ENCODE results near the gene CST3.
"Not testable (repeated sequence)": the region's sequence is repeated elsewhere in the genome, so short reads cannot be mapped to it uniquely, and the experiment has no call there.

CST3 gene, protein sequence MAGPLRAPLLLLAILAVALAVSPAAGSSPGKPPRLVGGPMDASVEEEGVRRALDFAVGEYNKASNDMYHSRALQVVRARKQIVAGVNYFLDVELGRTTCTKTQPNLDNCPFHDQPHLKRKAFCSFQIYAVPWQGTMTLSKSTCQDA

DNA sequence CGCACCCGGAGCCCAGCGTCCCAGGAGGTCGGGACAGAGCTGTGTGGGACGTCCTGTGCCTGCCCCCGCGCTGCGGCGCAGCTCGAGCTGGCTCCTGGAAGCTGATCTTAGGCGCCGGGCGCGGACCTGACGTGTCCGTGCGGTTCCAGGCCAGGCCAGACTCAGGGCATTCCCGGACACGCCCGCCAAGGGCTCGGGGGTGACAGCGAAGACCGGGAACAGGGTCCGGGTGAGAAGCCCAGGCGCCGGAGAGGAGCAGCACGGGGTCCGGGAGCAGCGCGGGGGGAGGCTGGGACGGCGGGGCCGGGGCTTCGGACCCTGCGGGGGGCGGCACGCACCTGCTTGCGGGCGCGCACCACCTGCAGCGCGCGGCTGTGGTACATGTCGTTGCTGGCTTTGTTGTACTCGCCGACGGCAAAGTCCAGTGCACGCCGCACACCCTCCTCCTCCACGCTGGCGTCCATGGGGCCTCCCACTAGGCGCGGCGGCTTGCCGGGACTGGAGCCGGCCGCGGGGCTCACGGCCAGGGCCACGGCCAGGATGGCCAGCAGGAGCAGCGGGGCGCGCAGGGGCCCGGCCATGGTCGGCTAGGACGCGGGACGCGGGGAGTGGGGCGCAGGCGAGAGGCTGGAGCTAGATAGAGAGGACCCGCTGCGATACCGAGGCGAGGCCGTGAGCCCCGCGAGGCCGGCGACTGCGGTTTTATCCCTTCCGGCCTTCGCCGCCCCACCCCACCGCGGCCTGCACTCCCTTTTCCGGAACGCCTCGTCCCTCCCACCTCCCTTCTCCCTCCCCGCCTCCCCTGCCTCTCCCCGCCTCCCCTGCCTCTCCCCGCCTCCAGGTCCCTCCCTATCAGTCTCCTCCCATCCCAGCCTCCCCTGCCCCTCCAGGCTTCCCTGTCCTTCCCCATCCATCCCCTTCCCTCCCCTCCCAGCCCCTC, at the start of gene CST3:
Gene CST3, minus strand, starts transcription at position 674 of the 940 bp plus-strand sequence. Its CDS starts 93 bp downstream, at position 581.
- no peak for DNase-seq

DNA sequence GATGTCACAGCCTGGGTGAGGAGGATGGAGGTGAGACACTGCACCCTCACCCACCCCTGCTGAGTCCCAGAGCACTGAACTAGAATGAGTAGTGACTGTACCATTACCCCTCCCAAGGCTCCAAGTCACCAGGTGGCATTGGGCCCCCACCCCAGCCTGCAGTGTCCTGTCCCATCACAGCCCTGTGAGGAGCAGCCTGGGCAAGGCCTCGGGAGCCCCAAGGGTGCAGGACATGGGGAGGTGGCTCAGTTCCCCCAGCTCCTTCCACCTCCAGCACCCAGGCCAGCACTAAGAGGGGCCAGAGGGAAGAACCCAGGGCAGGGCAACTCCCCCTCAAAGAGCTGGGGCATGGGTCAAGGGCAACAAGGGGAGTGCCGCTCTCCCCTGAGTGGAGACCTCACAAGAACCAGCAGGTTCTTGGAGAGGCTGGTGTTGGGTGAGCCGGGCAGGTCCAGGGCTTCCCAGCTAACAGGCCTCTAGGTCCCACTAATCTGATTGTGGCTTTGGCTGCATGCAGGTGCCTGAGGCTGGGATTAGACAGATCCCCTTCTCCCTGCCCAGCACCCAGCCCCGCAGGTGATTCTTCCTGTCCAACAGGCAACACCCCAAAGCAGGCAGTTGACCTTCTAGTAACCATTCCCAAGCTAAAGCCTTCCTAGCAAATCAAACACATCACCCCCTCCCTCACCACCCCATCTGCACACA, 48.4 kb upstream of the CST3 start:
- DNase-seq: no peak

DNA sequence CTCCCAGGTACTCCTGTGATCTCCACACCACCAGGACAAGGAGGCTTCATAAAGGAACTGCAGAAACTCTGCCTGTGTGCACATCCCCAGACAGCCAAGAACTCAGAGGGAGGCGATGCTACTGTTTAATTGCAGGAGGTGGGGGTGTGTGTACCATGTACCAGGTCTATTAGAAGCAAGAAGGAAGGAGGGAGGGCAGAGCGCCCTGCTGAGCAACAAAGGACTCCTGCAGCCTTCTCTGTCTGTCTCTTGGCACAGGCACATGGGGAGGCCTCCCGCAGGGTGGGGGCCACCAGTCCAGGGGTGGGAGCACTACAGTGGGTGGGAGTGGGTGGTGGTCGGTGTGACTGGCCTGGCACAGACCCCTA, 47.8 kb upstream of the CST3 start:
- not testable (repeated sequence) for DNase-seq

DNA sequence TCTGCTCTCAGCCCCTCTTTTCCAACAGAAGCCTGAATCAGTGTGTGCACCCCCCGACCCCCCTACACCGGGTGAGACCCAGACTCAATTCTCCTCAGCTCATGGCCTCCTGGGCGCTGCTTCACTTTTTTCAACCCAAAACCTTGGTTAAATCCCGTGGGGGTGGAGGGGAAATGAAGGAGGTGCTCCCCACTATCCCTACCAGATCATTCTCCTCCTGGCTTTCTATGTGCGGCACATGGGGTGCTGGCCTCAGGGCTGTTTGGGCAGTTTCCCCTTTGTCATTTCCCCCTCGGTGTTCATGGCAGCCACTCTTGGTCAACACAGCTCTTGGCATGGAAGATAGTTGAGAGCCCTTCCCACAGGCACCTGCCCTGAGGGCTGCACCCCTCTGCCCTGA, 46.5 kb upstream of the CST3 start:
- no peak for DNase-seq

DNA sequence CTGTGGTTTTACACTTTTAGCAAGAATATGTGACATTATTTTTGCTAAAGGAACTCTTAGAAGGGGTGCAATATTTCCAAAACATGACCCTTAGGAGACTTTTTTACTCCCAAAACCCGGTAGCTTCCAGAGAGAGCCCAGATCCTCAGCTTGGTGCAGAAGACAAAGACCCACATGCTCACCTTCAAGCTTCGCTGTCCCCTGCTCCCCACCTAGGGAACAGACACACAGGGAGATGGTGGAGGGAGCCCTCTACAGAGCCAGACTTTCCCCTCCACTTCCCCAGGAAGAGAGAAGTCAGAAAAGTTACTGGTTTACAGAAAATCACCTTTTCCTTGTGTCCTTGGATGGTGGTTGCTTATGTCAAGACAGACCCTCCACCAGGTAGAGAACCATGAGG, 46.1 kb upstream of the CST3 start:
- no peak for DNase-seq

DNA sequence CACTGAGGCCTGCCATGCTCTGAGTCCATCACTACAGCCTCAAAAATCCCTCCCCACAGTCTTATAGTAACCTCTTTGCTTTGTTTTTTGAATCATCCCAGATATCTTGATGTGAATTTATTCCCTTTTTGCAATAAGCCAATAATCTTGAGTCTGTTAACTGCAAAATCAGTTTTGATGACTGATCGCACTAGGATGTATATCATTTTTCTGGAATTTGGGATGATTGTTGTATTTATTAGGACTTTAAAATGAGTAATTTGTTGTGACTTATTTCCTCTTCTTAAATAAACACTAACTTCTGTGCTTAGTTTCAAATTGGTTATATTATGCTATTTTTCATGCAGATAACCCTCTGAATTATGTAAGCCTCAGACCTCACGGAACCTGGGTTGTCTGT, 45.5 kb upstream of the CST3 start:
- DNase-seq: no peak

DNA sequence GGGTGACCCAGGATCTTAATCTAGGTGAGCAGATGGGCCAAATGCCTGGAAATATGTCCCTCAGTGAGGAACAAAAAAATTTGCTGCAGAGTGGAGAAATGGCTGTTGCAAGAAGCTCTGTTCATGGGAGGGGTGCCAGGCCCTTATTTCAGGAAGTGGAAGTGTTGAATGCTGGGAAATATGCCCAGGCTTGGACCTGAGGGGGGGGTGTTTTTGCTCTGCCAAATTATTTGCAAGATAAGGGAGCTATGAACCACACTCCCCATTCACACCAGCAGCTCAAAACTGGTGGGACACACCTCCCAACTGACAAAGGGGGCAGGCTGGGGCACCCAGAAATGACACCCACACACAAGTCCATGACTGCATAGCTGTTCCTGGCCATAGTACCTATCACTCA, 42.4 kb upstream of the CST3 start:
- DNase-seq: no peak

DNA sequence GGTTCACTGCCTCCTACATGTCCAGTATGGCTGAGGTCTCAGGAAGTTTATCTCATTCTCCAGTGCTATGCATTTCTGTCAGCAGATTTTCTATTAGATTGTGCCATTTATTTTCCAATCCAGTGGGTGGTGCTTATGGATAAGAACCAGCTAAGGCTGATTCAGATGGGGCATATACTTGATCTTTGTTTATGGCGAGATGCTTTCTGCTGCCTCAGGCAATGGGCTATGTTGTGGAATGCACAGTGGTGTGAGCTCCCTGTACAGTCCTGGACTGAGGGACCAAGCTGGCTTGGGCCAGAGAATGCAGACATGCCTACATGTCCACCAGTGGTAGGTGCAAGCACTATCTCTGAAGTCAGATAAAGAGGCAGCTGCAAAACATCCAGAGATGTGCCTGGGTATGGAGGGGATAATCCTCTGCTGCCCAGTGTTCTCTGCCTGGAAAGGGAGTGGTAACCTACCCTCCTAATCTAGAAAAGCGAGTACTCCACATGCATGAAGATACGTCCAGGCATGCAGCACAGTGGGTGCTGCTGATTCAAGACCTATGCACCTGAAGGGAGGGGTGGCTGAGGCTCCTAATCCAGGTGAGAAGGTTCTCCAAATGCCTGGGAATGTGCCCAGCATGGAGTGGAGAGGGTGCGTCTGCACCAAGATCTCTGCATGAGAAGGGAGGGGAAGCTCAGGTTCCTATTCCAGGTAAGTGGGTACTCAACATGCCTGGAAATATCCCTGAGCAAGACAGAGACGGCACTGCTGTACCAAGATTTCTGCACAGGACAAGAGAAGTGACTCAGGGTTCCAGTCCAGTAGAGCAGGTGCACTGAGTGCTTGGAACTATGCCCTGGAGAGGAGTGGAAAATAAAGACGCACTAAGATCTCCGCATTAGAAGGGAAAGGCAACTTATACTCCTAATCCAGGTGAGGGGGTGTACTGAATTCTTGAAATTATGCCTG, 41.7 kb upstream of the CST3 start:
- no peak for DNase-seq

DNA sequence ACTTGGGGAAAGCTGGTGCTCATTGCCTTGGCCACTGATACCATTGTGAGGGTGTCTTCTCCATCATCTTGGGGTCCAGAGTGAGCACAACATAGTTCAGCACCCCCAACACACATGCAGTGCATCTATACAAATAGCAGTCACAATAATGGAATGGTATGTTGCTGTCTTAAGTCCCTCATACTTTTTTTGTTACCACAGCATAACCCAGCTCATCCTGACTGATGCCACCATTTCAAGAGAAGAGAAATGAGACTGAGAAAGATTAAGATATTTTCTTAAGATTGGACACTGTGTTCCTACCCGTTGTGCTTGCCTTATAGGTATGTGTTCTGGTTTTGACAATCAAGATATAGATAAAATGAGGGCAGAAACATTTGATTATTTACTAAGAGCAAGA, 35.5 kb upstream of the CST3 start:
- DNase-seq: no peak

DNA sequence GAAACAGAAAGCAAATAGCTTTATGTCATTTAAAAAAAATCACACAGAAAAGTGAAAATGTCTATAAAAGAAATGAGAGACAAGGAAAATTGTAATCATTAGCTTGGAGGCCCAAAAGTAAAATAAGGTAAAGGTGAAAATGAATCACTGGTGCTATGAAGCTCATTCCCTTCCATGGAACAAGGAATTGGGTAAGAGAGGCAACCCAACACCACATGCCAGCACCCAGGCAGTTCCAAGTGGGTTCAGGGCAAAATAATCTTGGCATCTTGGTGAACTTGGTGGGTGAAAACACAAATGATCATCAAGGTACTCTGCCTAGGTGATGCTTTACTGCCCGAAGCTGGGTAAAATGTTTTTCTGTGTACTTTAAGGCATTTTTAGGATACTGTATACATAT, 34.4 kb upstream of the CST3 start:
- no peak for DNase-seq

DNA sequence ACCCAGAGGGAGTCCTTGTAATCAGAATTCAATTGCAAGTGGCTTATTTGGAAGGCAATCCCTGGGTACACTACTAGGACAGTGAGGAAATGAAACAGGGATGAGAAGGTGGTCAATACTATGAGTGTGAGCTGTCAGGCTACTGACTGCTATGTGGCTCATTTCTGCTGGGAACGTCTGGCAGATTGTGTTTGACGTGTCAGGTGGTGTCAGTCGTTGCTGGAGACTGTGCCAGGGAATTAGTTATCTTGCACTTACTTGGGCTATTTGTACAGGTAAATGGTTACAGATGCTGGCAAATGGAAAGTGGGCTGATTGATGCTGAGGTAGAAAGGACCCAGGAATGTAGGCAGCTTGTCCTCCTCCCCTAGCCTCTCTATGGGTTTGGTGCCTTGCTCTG, 33.7 kb upstream of the CST3 start:
- no peak for DNase-seq

DNA sequence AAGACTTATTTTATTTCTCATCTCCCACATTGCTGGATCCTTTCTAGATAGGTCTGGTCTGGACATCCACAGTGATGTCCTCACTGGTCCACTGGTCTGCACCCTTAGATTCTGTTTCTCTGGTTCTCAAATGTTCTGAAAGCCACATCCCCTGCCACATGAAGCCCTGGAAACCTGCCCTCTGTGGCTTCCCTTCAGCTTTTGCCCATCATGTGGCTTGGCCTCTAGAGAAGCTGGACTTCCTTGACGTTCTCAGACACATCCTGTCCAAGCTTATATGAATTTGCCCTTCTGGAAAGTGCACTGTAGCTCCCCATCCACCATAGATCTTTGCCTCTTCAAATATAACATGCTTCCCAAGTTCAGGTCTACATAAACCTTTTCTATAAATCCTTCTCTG, 32.6 kb upstream of the CST3 start:
- DNase-seq: no peak

DNA sequence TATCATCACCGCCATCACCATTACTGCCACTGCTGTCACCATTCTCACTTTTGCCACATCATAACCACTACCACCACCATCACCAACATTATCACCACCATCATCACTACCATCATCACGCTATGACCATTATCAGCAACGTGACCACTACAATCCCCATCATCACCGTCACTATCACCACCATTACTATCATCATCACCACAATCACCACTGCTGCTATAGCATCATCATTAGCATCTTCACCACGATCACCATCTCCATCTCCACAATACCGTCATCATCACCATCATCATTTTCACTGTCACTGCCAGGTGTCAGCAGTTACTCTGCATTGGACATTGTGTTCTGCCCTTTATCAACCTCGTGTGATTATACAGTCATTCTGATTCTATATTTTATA, 32.1 kb upstream of the CST3 start:
- DNase-seq: no peak

DNA sequence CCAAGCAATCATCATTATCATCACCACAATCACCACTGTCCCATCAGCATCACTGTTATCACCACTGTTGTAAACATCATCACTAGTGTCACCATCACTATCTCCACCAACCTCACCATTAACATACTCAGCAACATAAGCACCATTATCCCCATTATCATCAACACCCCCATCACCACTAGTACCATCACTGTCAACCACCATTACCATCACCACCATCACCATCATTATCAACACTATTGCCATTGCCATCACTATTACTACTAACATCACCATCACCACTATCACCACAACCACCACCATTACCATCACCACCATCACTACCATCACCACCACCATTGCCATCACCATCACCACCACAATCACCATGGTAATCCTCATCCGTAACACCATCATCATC, 31.6 kb upstream of the CST3 start:
- no peak for DNase-seq

DNA sequence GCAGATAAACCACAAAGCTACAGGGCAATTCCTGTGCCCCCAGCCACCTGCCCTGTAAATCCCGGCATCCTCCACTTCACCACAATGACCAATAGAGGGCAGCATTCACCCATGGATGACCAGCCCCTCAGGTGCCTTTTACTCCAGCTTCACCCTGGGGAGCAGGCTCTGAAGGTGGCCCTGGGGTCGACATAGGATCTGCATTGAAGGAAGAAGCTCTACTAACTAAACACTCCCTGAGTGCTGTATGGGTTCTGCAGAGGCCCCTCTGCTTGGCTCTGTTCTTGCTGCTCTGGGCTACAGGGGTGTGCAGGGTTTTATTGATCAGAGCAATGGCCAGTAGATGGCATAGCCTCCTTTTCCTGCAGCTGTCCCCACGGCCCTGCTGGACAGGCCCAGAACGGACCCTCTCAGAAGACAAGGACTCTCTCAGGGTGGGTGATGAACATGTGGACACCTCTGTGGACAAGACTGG, 30.8 kb upstream of the CST3 start:
- DNase-seq: no peak

DNA sequence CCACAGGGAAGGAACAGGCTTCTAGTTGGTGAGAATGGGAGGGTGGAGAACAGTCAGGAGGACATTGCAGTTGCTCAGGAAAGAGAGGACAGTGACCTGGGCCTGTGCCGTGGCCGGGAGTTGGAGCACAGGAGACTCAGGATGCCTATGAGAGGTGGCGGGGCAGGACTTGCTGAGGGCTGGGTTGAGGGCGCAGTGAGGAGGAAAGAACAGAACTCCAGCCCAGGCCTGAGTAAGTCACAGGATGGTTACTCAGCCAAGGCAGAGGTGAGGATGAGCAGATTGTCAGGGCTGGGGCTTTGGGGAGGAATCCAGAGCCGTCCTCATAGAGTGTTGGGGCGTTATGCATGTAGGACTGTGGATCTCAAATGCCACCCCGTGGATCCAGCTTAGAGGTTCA, 29.9 kb upstream of the CST3 start:
- DNase-seq: no peak

DNA sequence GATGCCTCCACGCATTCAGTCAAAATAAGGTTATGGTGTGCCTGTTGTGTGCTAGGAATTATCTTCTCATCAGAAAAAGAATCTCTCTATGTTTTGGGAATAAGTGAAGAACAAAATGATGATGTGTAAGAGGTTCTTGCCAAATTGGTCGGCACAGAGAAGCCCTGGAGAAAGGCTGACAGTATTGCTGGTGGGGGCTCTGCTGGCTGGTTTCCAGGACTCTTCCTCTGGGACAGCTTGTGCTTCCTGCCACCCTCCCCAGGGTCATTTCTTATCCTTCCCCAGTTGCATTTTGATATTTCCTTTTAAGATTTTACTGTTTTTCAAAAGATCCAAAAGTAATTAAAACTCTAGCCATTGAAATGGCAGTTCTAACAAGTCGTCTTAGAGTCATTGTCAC, 28.9 kb upstream of the CST3 start:
- no peak for DNase-seq

DNA sequence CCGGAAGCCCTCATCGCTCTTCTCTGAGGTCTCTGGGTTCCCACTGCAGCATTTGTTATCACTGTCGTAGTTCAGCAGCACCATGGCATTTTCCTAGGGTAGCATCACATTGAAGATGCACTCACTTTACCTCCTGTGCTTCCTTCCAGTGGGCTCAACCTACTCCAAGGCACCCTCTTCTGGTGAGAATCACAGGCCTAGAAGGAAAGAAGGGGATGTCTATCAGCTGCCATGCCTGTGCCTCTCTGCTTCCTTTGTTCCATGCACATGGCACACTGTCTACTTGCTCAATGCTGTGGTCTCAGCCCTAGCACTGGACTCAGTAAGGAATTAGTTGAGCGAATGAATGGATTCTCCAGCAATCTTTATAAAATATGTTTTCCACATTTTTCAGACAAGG, 28.4 kb upstream of the CST3 start:
- no peak for DNase-seq

DNA sequence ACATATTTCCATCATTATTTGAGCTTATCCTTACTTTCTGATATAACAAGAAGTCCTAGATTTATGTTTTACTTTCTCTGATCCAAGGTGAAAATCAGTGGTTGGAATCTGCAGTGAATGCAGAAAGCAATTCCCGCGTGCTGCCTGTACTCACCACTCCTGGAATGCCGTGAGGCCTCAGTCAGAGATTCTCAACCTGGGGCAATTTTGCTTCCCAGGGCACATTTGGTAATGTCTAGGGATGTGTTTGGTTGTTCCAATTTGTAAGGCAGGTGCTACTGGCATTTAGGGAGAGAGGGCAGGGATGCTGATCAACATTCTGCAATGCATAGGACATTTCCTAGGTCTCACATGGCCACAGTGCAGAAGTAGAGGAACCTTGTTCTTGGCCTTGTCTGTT, 27.2 kb upstream of the CST3 start:
- DNase-seq: no peak

DNA sequence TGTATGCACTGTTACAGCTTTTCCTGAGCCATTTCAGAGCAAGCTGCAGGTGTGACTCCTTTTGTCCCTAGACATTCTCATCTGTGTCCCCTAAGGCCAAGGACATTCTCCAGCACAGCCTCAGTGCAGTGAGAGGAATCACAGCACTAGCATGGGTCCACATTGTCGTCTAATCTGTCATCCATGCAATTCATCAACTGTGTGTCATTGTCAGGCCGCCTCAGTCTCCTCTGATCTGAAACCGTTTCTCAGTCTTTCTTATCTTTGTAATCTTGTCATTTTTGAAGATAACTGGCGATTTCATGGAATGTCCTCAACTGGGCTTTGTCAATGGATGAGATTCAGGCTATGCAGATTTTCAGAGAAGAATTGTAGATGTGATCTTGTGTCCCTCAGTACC, 26.3 kb upstream of the CST3 start:
- DNase-seq: not testable (repeated sequence)

DNA sequence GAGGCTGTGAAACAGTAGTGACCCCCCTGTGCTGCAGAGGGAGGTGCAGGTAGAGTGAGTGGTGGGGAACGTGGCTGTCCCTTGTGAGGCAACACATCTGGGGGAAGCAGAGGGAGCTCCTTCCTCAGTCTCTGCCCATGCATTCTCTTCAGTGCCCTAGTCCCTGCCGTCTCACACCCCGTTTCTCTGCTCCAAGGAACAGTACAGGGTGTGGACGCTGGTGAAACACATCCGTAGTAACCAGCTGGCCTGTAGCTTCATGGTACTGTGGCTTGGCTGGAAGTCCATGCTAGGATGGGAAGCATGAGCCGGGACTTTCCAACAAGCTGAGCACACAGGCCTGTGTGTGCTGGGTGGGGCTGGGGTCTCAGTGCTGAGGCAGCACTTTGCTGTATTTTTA, 25.4 kb upstream of the CST3 start:
- DNase-seq: no peak

DNA sequence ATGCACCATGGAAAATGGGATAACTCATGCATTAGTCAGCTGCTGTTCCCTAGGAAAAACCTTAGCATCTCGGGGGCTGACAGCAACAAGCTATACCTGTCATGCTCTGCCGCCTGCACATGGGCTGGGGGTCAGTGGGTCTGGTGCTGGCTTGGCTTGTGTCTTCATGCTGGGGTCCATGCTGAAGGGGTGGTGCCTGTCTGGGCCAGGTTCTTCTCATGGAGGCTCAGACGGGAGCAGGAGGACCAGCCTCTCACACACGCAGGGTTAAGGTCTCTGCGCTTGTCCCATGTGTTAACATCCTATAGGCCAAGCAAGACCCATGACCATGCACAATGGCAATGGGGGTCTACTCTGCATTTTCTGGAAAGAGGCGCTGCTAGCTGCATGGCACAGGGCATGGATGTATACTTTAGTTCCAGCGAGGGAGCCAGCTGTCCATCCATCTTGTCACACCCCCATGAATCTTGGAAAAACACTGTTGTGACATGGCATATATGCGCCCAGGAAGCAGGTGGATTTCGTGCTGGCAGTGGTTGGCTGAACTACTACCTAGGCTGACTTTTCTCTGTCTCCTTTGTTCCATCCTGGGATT, 24.6 kb upstream of the CST3 start:
- DNase-seq: no peak

Measured in SIG-M5 (cell line).